K562 (cell line): ENCODE measurements around the gene CACNA2D2. TPM values are rescaled to one million over a fixed set of nuclear protein-coding genes. Genes with fewer than 3 reads are reported as not detected.

Experiments
- CTCF ChIP-seq, 3 experiments: IDR thresholded peaks in 2 of 3; conservative IDR thresholded peaks in 1 of 3; 2 replicates each; pipeline ENCODE4 v1.5.1; 2011 to 2012; ENCODE audit warnings: low read length in 3 of 3, mild to moderate bottlenecking in 3 of 3, control low read depth in 2 of 3, improper control_type of control experiment in 1 of 3, inconsistent platforms in 1 of 3, low read depth in 1 of 3, mixed read lengths in 1 of 3, moderate library complexity in 1 of 3; ENCODE audit not compliant: insufficient read depth in 2 of 3
- CXXC5 ChIP-seq: fragments of 250-450 bp; sonication (Bioruptor Pico); IDR thresholded peaks from 2 replicates; pipeline ENCODE4 v1.8.0; 2022; ENCODE audit warnings: inconsistent platforms, mild to moderate bottlenecking, moderate library complexity
- GATA2 ChIP-seq: sonication (generic); formaldehyde crosslinking; IDR thresholded peaks from 2 replicates; pipeline ENCODE4 v1.4.0; 2020; ENCODE audit warnings: mild to moderate bottlenecking, missing genetic modification reagents
- GATAD2B ChIP-seq: fragments of 450-650 bp; IDR thresholded peaks from 2 replicates; pipeline ENCODE4 v1.6.1; 2017; ENCODE audit warnings: mild to moderate bottlenecking, borderline replicate concordance
- GMEB1 ChIP-seq: fragments of 250-450 bp; sonication (Bioruptor Pico); IDR thresholded peaks from 2 replicates; pipeline ENCODE4 v1.4.0; 2020; ENCODE audit warnings: mild to moderate bottlenecking
- HSF4 ChIP-seq: fragments of 250-450 bp; sonication (Bioruptor Pico); IDR thresholded peaks from 2 replicates; pipeline ENCODE4 v2.1.2; 2022; ENCODE audit warnings: mild to moderate bottlenecking, moderate library complexity, borderline replicate concordance
- JUN ChIP-seq, 2 experiments: sonication (generic) in 1 of 2; formaldehyde crosslinking in 1 of 2; IDR thresholded peaks; 2 replicates each; pipeline versions ENCODE4 v1.6.1 to v1.8.0; 2012 to 2022; ENCODE audit warnings: borderline replicate concordance in 2 of 2, mild to moderate bottlenecking in 2 of 2, improper control_type of control experiment in 1 of 2, low read depth in 1 of 2, low read length in 1 of 2, missing genetic modification reagents in 1 of 2
- MLLT1 ChIP-seq, 2 experiments: fragments of 450-650 bp; IDR thresholded peaks; 2 replicates each; pipeline ENCODE4 v1.6.1; 2016
- NFIC ChIP-seq: fragments of 450-650 bp; IDR thresholded peaks from 2 replicates; pipeline ENCODE4 v1.6.1; 2017; ENCODE audit warnings: mild to moderate bottlenecking, inconsistent platforms
- PHF20 ChIP-seq: fragments of 450-650 bp; IDR thresholded peaks from 2 replicates; pipeline ENCODE4 v1.6.1; 2018; ENCODE audit not compliant: partially characterized antibody
- SAFB ChIP-seq: fragments of 200-400 bp; formaldehyde crosslinking; IDR thresholded peaks from 2 replicates; pipeline ENCODE4 v1.6.1; 2017; ENCODE audit warnings: low read depth, low read length, borderline replicate concordance
- STAT6 ChIP-seq: sonication (generic); formaldehyde crosslinking; IDR thresholded peaks from 2 replicates; pipeline ENCODE4 v1.8.1; 2023; ENCODE audit warnings: mild to moderate bottlenecking, missing genetic modification reagents
- TCF7 ChIP-seq: sonication (generic); IDR thresholded peaks from 2 replicates; pipeline ENCODE4 v1.6.1; 2016; ENCODE audit warnings: antibody characterized with exemption, borderline replicate concordance
- TOE1 ChIP-seq, 2 experiments: fragments of 450-650 bp in 1 of 2; sonication (generic) in 1 of 2; formaldehyde crosslinking in 1 of 2; IDR thresholded peaks; 2 replicates each; pipeline versions ENCODE4 v1.7.1 to v1.8.0; 2016 to 2022; ENCODE audit warnings: borderline replicate concordance in 2 of 2, mild to moderate bottlenecking in 2 of 2, antibody characterized with exemption in 1 of 2, inconsistent platforms in 1 of 2, low read depth in 1 of 2, missing genetic modification reagents in 1 of 2, moderate library complexity in 1 of 2
- ZFX ChIP-seq: sonication (generic); formaldehyde crosslinking; IDR thresholded peaks from 2 replicates; pipeline ENCODE4 v1.8.0; 2022; ENCODE audit warnings: mild to moderate bottlenecking, missing genetic modification reagents, moderate library complexity
- ZNF639 ChIP-seq, 2 experiments: fragments of 200-800 bp in 1 of 2; sonication (Bioruptor generic) in 1 of 2; sonication (generic) in 1 of 2; formaldehyde crosslinking in 1 of 2; IDR thresholded peaks in 1 of 2; conservative IDR thresholded peaks in 1 of 2; 2 replicates each; pipeline versions ENCODE4 v1.5.0 to v1.6.1; 2016 to 2020; ENCODE audit warnings: missing compliant biosample characterization in 1 of 2, missing genetic modification characterization in 1 of 2, missing genetic modification reagents in 1 of 2
- ZNF668 ChIP-seq: fragments of 250-450 bp; sonication (Bioruptor Pico); IDR thresholded peaks from 2 replicates; pipeline ENCODE4 v1.8.0; 2022; ENCODE audit warnings: mild to moderate bottlenecking, inconsistent platforms
- polyA plus RNA-seq, 8 experiments: library from polyadenylated mRNA; depleted of rRNA in 4 of 8; stranded (reverse) in 5 of 8; unstranded in 3 of 8; fragments of >200 nt; fragmentation: Nextera tagmentation in 2 of 8; fragmentation: Illumina TruSeq in 1 of 8; extraction: Ambion mirVana in 2 of 8; extraction: Trizol in 1 of 8; gene quantifications; 2 replicates each; pipeline versions ENCODE4 v1.2.1 to v1.2.3, GENCODE V29; 2011 to 2014; ENCODE audit warnings: inconsistent platforms in 1 of 8, missing spikeins in 1 of 8
- total RNA-seq, 7 experiments: library from RNA; depleted of rRNA in 6 of 7; stranded (reverse); fragments of >200 nt in 6 of 7; fragmentation: Illumina TruSeq in 2 of 7; extraction: Trizol in 2 of 7; gene quantifications; 2 replicates each; pipeline versions ENCODE4 v1.2.1 to v1.2.3, GENCODE V29; 2011 to 2021; ENCODE audit warnings: low replicate concordance in 1 of 7

The CACNA2D2 gene
- total and polyA plus RNA-seq, 9 of the 15 experiments (the other 6 are each of a cell fraction or from before 2014, with no cell fraction given), result 0.11 to 0.58 (median 0.36) TPM; not detected in 2

GRCh38 chr3:50320853-50321335 lies 182.5 kb downstream of the CACNA2D2 start (continued):
- peak; percentile 79; the same call in 1 of the 2 replicates for TF ChIP-seq GATAD2B
- TF ChIP-seq GATA2 (CRISPR knock-in tag), result no peak
- no peak for TF ChIP-seq TOE1 (IDR thresholded peaks at IDR 0.05; ENCODE audit: borderline replicate concordance)
- no peak for TF ChIP-seq TOE1 (CRISPR knock-in tag; IDR thresholded peaks at IDR 0.05; ENCODE audit: borderline replicate concordance, low read depth)
- no peak for TF ChIP-seq PHF20
- TF ChIP-seq HSF4 (CRISPR knock-in tag), result no peak
- no peak for TF ChIP-seq SAFB
- no peak for TF ChIP-seq ZNF668 (CRISPR knock-in tag)
- TF ChIP-seq JUN (IDR thresholded peaks at IDR 0.05; ENCODE audit: borderline replicate concordance, low read depth, low read length), result no peak
- TF ChIP-seq JUN (CRISPR knock-in tag; IDR thresholded peaks at IDR 0.05; ENCODE audit: borderline replicate concordance), result no peak
- TF ChIP-seq GMEB1, result peak; percentile 21; the same call in 1 of the 2 replicates
- no peak for TF ChIP-seq STAT6 (CRISPR knock-in tag)
- peak in 1 of 2 experiments; percentile 77; a peak in 2 of 4 replicates for TF ChIP-seq ZNF639 (CRISPR knock-in tag; conservative IDR thresholded peaks at IDR 0.05 in 1 of 2, IDR thresholded peaks at IDR 0.05 in 1 of 2)
- peak; percentile 20; the same call in 1 of the 2 replicates for TF ChIP-seq NFIC
- TF ChIP-seq CXXC5 (CRISPR knock-in tag), result peak; percentile 84; the same call in 1 of the 2 replicates
- no peak for TF ChIP-seq TCF7
- no peak for TF ChIP-seq MLLT1 (IDR thresholded peaks at IDR 0.05)
- no peak; the same call in 1 of the 2 replicates for TF ChIP-seq ZFX (CRISPR knock-in tag)
- no peak for TF ChIP-seq CTCF (IDR thresholded peaks at IDR 0.05 in 2 of 3, conservative IDR thresholded peaks at IDR 0.05 in 1 of 3; ENCODE audit: insufficient read depth in 2 of 3, low read depth in 1 of 3, low read length in 3 of 3)
